ENCODE data around the gene DTNB.

DNA sequence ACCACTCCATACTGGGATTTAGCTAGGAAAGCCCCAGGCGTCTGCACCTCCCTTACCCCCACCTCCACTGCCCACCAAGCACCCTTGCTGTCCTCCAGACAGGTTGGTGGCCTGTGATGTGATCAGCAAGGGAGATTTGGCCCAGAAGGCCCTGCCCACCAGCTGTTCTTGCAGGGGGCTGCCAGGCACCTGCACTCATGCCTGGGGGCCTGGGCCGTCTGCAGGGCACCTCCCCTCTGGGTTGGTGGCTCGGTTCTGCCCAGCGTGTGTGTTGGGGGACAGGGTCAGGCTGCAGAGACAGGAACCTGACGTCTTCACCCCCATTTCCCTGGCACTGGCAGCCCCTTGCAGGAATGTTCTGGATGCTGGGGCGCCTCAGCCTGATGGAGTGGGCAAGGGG lies 337.4 kb downstream of the DTNB start:
- TF ChIP-seq, protein P1, sequence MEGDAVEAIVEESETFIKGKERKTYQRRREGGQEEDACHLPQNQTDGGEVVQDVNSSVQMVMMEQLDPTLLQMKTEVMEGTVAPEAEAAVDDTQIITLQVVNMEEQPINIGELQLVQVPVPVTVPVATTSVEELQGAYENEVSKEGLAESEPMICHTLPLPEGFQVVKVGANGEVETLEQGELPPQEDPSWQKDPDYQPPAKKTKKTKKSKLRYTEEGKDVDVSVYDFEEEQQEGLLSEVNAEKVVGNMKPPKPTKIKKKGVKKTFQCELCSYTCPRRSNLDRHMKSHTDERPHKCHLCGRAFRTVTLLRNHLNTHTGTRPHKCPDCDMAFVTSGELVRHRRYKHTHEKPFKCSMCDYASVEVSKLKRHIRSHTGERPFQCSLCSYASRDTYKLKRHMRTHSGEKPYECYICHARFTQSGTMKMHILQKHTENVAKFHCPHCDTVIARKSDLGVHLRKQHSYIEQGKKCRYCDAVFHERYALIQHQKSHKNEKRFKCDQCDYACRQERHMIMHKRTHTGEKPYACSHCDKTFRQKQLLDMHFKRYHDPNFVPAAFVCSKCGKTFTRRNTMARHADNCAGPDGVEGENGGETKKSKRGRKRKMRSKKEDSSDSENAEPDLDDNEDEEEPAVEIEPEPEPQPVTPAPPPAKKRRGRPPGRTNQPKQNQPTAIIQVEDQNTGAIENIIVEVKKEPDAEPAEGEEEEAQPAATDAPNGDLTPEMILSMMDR (IDR thresholded peaks at IDR 0.05), result no peak
- TF ChIP-seq POLR2A (IDR thresholded peaks at IDR 0.05; ENCODE audit: low read depth), result no peak
- no peak for TF ChIP-seq POLR2AphosphoS5 (IDR thresholded peaks at IDR 0.05)
- no peak for TF ChIP-seq EP300 (IDR thresholded peaks at IDR 0.05)

All from esophagus muscularis mucosa (tissue), 4 donors.